Measurements from ENCODE around the gene RAB3A.

The RAB3A gene

GRCh38 chr19:18203863-18204393, at the start of gene RAB3A:
RAB3A (minus strand) TSS chr19:18204042; CDS start chr19:18202740, 1,302 bp downstream.
- TF ChIP-seq GATA3 (IDR thresholded peaks at IDR 0.05; ENCODE audit: low read depth, low read length) (no peak), GATA2 (IDR thresholded peaks at IDR 0.05; ENCODE audit: low read depth, low read length) (no peak)

GRCh38 chr19:18253130-18253529, 49.3 kb upstream of the RAB3A start:
- TF ChIP-seq GATA2 (IDR thresholded peaks at IDR 0.05; ENCODE audit: low read depth, low read length): no peak
- TF ChIP-seq GATA3 (IDR thresholded peaks at IDR 0.05; ENCODE audit: low read depth, low read length): no peak

GRCh38 chr19:18252370-18252717, 48.5 kb upstream of the RAB3A start:
- TF ChIP-seq GATA2 (IDR thresholded peaks at IDR 0.05; ENCODE audit: low read depth, low read length): no peak
- TF ChIP-seq GATA3 (IDR thresholded peaks at IDR 0.05; ENCODE audit: low read depth, low read length): no peak

- TF ChIP-seq GATA2 (IDR thresholded peaks at IDR 0.05; ENCODE audit: low read depth, low read length) (no peak), GATA3 (IDR thresholded peaks at IDR 0.05; ENCODE audit: low read depth, low read length) (no peak)
Measured at GRCh38 chr19:18251587-18252369, 47.9 kb upstream of the RAB3A start.

GRCh38 chr19:18249834-18250233, 46.0 kb upstream of the RAB3A start:
- no peak for TF ChIP-seq GATA2 (IDR thresholded peaks at IDR 0.05; ENCODE audit: low read depth, low read length)
- no peak for TF ChIP-seq GATA3 (IDR thresholded peaks at IDR 0.05; ENCODE audit: low read depth, low read length)

- TF ChIP-seq GATA3 (IDR thresholded peaks at IDR 0.05; ENCODE audit: low read depth, low read length) (no peak), GATA2 (IDR thresholded peaks at IDR 0.05; ENCODE audit: low read depth, low read length) (no peak)
Measured at GRCh38 chr19:18245297-18245696, 41.5 kb upstream of the RAB3A start.

- TF ChIP-seq GATA2 (IDR thresholded peaks at IDR 0.05; ENCODE audit: low read depth, low read length): no peak
- TF ChIP-seq GATA3 (IDR thresholded peaks at IDR 0.05; ENCODE audit: low read depth, low read length): no peak
Measured at GRCh38 chr19:18239303-18239702, 35.5 kb upstream of the RAB3A start.

GRCh38 chr19:18234194-18234593, 30.4 kb upstream of the RAB3A start:
- TF ChIP-seq GATA2 (IDR thresholded peaks at IDR 0.05; ENCODE audit: low read depth, low read length): no peak
- TF ChIP-seq GATA3 (IDR thresholded peaks at IDR 0.05; ENCODE audit: low read depth, low read length): no peak

- no peak for TF ChIP-seq GATA2 (IDR thresholded peaks at IDR 0.05; ENCODE audit: low read depth, low read length)
- no peak for TF ChIP-seq GATA3 (IDR thresholded peaks at IDR 0.05; ENCODE audit: low read depth, low read length)
Measured at GRCh38 chr19:18233224-18233825, 29.5 kb upstream of the RAB3A start.

GRCh38 chr19:18232540-18233223, 28.8 kb upstream of the RAB3A start:
- no peak for TF ChIP-seq GATA2 (IDR thresholded peaks at IDR 0.05; ENCODE audit: low read depth, low read length)
- no peak for TF ChIP-seq GATA3 (IDR thresholded peaks at IDR 0.05; ENCODE audit: low read depth, low read length)

GRCh38 chr19:18231775-18232174, 27.9 kb upstream of the RAB3A start:
- no peak for TF ChIP-seq GATA2 (IDR thresholded peaks at IDR 0.05; ENCODE audit: low read depth, low read length)
- TF ChIP-seq GATA3 (IDR thresholded peaks at IDR 0.05; ENCODE audit: low read depth, low read length): no peak

- TF ChIP-seq GATA2 (IDR thresholded peaks at IDR 0.05; ENCODE audit: low read depth, low read length) (no peak), GATA3 (IDR thresholded peaks at IDR 0.05; ENCODE audit: low read depth, low read length) (no peak)
Measured at GRCh38 chr19:18230941-18231734, 27.3 kb upstream of the RAB3A start.

- TF ChIP-seq GATA2 (IDR thresholded peaks at IDR 0.05; ENCODE audit: low read depth, low read length) (no peak), GATA3 (IDR thresholded peaks at IDR 0.05; ENCODE audit: low read depth, low read length) (no peak)
Measured at GRCh38 chr19:18229915-18230314, 26.1 kb upstream of the RAB3A start.

GRCh38 chr19:18229474-18229873, 25.6 kb upstream of the RAB3A start:
- TF ChIP-seq GATA3 (IDR thresholded peaks at IDR 0.05; ENCODE audit: low read depth, low read length): no peak
- TF ChIP-seq GATA2 (IDR thresholded peaks at IDR 0.05; ENCODE audit: low read depth, low read length): no peak

All from SH-SY5Y (cell line).